GM19238 (cell line): ENCODE results near the gene ENC1.
A peak's percentile ranks its signal among the peaks of the same experiment; 100 is the strongest.

Experiments
- DNase-seq: peaks from one replicate; pipeline ENCODE4 v3.0.0; 2011; ENCODE audit warnings: low spot score; ENCODE audit not compliant: insufficient read length

The ENC1 gene

GRCh38 chr5:74613283-74613682 is 27.2 kb downstream of the ENC1 start:
- DNase-seq, result no peak

DNA sequence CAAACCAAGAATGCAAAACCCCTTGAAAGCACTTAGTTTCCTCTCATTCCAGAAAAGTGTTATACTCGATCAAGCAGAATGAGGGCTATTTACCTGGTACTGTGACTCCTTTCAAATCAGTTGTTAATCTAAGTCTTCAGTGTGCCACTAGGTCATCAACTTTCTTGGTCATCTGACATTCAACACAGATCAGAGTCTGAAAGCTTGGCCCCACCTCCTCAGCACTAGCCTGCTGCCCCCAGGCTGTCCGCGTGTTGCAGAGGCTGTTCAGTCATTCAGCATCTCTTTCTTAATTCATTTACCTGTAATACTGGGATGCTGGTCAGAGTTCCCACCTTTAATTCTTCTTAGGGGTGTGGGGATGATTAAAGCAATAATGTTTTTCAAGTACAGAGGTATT is 28.5 kb downstream of the ENC1 start:
- no peak for DNase-seq

DNA sequence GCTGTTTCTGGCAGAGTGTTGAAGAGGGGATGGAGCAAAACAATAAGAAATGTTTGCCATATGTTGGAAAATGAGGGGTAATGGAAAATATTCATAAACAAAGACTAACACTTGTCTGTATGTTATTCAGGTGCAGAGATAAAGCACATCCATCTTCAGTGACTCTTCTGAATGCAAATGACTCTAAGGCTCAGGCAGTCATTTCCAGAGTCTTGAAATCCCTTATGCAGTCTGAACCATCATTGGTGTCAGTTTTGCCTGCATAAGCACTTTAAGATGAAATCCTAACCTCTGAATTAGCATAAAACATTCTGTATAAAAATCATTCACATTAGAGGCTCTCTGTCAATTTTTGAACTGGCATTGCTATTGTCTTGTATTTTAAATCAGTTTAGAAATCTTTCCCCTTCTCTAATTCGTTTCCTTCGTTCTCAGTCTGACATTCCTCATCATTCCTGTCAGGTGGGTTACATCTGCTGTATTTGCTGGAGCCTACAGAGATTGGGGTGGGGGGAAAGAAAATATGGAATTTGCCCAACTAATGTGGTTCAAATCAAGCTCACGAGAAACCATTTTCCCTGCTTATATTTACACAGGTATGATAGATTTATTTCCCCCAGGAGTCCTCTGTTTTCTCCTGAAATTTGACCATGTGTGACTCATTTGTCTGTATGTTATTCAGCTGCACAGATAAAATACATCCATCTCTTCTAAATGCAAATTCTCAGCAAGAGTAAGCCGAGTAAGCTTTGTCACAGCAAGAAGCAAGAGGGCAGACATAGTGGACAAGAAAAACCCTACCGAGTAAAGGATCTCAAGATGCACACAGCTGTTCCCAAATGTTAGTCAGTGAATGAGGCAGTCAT is 31.6 kb downstream of the ENC1 start:
- no peak for DNase-seq

GRCh38 chr5:74605759-74606158 is 34.8 kb downstream of the ENC1 start:
- DNase-seq, result no peak

GRCh38 chr5:74603376-74603775 is 37.2 kb downstream of the ENC1 start:
- DNase-seq, result no peak

- DNase-seq, result no peak
These were observed 41.4 kb downstream of the ENC1 start for GRCh38 chr5:74599148-74599547.

DNA sequence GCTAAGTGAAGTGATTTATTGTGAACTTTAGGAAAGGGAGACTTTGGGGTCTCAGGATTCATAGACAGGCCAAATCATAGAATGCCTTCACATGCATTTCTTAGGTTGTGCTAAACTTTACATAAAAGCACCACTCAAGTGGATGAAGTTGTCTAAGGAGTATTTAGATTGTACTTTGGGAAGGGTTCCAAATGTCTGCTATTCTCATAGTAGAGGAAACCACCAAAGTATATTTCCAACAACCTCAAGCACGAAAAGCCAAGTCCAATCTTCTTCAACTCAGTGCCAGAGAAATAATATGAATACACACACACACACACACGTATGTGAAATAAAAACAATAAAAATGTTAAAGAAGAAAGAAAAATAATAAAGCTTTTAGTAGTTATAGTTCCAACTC is 41.8 kb downstream of the ENC1 start:
- no peak for DNase-seq

- DNase-seq, result no peak
These were observed 43.6 kb downstream of the ENC1 start for GRCh38 chr5:74596927-74597326.

- DNase-seq, result no peak
These were observed 45.2 kb downstream of the ENC1 start for GRCh38 chr5:74595143-74595925.

DNA sequence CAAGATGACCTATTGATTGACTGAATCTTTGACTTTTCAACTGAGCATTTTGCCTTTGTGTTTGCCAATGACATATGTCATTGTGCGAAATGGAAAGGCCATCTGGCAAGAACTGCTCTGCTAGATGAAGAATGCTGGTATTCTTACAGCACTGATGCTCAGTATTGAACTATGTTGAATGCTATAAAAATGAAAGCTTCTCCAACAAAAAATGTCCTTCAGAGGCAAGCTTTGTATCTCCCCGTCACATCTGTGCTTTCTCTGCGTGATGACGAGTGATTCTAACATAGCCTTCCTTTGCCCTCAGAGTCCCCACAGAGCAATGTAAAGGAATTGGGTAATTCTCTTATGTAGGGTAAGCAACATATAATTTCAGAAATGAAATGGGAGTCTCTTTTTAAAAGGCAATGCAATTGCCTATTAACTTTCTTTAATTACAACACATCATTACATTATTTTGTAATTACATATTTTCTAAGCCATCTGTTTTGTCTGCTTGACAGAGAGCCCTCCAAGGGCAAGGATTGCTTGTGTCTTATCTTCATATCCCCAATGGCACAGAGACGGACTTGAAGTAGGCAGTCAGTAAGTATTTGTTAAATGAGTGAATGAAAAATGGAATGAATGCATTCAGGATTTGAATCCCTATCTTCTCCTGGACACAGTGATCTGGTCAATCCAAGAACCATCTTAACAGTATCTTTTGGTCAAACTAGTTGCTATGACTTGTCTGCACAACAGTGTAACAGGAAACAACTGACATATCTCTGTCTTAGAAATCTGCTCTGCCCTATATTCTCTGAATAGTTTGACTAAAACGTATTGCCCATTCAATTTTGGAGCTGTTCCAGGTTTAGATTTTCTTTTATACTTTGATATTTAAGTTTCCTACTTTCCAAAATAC is 46.1 kb downstream of the ENC1 start:
- DNase-seq, result no peak

- DNase-seq, result no peak
These were observed 51.1 kb downstream of the ENC1 start for GRCh38 chr5:74589204-74590056.

DNA sequence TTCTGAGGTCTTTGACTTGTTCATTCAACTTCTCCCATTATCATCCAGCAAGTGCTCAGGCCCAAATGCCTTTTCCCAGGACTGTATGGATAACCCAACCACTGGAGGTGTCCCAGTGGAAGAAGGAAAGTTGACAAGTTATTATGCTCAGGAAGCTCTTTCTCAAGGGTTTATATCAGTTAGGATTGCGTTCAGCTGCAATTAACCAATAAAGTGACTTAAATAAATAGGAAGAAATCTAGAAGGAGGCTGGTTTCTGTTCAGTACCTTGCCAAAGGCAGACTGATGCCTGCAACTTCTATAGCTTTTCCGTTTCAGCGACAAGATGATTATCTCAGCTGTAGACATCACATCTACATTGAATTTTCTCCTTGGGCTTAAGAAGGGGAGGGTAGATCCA is 52.1 kb downstream of the ENC1 start:
- DNase-seq, result no peak

- no peak for DNase-seq
These were observed 52.6 kb downstream of the ENC1 start for GRCh38 chr5:74587890-74588289.

GRCh38 chr5:74587300-74587699 is 53.2 kb downstream of the ENC1 start:
- DNase-seq, result no peak

DNA sequence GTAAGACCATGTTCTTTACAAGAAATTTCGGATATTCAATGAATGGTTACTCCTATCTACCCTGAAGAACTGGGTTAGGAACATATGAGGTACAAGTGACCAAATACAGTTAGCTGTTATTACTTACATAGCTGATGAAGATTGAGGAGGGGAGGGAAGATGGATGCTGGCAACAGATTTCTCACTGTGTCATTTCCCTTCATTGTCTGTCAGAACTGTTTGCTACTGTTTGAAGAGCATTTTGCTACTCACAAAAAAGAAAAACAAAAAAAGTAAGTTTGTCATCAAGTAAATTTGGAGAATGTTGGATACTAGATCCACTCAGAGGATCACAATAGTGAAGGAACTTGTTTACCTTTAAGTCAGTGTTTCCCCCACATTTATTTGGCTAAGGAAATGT is 53.7 kb downstream of the ENC1 start:
- no peak for DNase-seq

GRCh38 chr5:74582853-74583252 is 57.7 kb downstream of the ENC1 start:
- DNase-seq, result no peak

DNA sequence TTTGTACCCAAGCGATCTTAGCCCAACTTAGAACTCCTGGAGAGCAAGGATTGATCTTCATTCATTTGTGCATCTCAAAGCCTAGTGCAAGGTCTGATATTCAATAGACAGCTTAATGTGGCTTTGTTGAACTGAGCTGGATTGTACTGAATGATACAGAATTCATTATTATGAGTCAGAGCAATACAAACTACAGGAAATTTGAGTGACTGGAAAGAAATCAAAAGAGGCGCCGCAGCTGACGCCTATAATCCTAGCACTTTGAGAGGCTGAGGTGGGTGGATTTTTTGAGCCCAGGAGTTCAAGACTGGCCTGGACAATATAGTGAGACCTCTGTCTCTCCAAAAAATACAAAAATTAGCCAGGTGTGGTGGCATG is 58.6 kb downstream of the ENC1 start:
- DNase-seq, result no peak

DNA sequence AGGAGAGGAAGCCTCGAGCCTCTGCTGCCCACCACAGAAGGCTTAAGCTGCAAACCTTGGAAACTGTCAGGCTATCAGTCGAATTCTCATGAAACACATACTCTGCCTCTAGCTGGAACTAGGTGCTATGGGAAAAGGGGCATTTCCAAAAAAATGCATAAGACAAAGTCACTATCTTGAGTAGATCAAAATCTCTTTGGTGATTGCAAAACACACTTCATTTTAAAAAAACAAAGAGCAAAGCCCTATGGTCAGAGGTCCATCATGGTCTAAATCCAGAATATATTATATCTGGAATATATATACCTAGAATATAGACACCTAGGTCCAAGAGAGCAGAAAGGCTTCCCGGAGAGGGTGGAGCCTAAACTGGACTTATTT is 59.8 kb downstream of the ENC1 start:
- no peak for DNase-seq

- peak; percentile 11 for DNase-seq
These were observed 61.3 kb downstream of the ENC1 start for GRCh38 chr5:74579215-74579614.

DNA sequence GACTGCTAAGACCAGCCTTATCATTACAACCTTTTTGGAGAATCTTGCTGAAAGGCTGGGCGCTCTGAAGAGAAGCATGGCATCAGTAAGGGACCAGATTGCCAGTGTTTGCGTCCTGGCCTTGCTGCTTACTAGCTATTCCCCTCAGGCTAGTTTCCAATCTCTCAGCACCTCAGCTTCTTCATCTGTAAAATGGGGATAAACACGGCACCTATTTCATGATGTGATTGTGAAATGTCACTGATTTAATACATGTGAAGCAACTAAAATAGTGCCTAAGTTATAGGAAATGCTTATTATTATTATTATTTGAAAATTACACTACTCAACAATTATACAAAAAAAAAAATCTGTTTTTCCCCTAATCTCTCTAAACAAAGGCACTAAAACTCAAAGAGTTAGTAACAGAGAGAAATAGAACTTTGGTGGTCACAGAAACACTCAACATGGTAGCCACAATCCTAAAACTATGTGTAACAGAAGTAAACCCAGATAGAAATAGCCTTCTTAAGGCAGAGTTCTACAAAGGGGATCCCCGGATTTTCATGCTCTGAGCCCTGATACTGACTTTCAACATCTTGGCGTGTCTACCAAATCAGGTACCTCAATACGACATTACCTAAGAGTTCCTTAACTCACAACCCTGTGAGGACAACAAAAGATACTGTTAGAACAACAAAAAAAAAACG is 62.0 kb downstream of the ENC1 start:
- DNase-seq, result no peak
